Epidermal melanocyte (primary cell): Measurements from ENCODE around the gene SF3B3.
"Not testable (repeated sequence)": the region's sequence is repeated elsewhere in the genome, so short reads cannot be mapped to it uniquely, and the experiment has no call there.

Experiments
- DNase-seq: peaks from one replicate; pipeline ENCODE4 v3.0.0; 2011; ENCODE audit warnings: low spot score; ENCODE audit not compliant: insufficient read length

Gene SF3B3

DNA sequence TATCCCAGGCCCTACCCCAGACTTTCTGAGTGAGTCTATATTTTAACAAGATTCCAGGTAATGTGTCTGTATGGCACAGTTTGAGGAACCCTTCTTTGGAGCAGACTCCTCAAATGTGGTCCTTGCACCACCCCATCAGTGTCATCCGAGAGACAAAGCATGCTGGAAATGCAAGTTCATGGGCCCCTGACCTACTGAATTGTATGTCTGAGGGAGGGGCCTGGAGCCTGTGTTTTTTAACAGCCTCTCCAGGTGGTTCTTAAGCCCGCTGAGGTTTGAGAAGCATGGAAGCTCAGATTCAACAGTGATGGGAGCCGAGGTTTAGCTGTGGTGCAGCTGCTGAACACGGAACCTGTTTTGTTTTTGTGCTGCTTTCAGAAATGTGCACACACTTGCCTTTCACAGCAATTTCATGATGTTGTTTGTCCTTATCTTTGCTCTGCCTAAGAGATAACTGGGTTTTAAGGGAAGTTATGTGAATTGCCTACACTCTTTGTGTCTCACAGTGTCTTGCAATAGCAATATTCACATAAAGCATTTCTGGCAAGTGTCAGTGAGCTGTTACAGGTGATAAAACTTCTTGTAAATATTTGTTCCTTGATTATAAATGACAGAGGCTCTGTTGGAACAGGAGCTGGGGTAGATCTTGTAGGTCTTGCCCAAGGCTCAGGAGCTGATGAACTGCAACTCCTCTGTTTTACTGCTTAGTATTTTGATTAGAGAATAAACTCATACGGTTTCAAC lies 90.8 kb downstream of the SF3B3 start:
- no peak for DNase-seq

DNA sequence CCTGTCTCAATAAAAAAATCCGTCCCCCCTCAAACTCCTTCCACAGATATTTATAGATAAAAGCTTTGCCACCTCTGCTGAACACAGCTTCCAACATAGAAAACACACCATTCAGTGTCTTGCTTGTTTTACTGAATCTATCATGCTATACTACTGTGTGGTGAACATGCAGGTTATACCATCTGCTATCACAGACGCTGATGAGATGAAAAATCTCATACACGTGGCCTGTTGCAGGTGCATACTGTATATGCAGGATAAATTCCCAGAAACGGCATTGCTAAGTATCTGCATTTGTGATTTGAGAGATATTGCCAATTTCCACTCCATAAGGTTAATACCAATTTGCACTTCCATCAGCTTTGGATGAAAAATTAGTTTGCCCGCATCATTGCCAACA lies 92.3 kb downstream of the SF3B3 start:
- no peak for DNase-seq

DNA sequence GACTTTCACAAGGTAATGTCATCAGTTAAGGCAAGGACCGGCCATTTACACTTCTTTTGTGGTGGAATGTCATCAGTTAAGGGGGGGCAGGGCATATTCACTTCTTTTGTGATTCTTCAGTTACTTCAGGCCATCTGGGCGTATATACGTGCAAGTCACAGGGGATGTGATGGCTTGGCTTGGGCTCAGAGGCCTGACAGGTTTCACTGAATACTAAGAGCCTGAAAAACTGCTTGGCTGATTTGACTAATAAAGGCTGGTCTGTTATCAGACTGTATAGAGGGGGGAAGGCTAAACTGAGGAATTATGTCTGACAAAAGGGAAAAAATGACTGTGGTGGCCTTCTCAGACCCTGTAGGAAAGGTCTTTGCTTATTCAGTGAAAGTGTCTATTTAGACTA lies 98.2 kb downstream of the SF3B3 start:
- not testable (repeated sequence) for DNase-seq
